GM12891 (cell line): ENCODE measurements around the gene OTOG.

Experiments
- POLR2A ChIP-seq: IDR thresholded peaks from 2 replicates; pipeline ENCODE4 v1.6.1; 2011; ENCODE audit warnings: low read depth, low read length, control low read depth
- POLR2AphosphoS5 ChIP-seq: IDR thresholded peaks from 2 replicates; pipeline ENCODE4 v1.6.1; 2011; ENCODE audit warnings: low read depth, low read length, control low read depth
- POU2F2 ChIP-seq: IDR thresholded peaks from 2 replicates; pipeline ENCODE4 v1.6.1; 2011; ENCODE audit warnings: low read depth, mild to moderate bottlenecking, control low read depth, low read length, moderate library complexity
- TAF1 ChIP-seq: IDR thresholded peaks from 2 replicates; pipeline ENCODE4 v1.6.1; 2011; ENCODE audit warnings: low read depth, low read length, control low read depth

- TF ChIP-seq POLR2A, result no peak
- no peak for TF ChIP-seq POLR2AphosphoS5
- no peak for TF ChIP-seq TAF1
- TF ChIP-seq POU2F2, result no peak
These were observed 61.8 kb downstream of the OTOG start for GRCh38 chr11:17608821-17609220.
